ENCODE results near the gene AHCYL2. TPM values are rescaled to one million over a fixed set of nuclear protein-coding genes. Genes with fewer than 3 reads are reported as not detected.

Gene AHCYL2
- total RNA-seq, 4 donors from 2014 or later, result 33.5 to 61.2 (median 41.7) TPM

DNA sequence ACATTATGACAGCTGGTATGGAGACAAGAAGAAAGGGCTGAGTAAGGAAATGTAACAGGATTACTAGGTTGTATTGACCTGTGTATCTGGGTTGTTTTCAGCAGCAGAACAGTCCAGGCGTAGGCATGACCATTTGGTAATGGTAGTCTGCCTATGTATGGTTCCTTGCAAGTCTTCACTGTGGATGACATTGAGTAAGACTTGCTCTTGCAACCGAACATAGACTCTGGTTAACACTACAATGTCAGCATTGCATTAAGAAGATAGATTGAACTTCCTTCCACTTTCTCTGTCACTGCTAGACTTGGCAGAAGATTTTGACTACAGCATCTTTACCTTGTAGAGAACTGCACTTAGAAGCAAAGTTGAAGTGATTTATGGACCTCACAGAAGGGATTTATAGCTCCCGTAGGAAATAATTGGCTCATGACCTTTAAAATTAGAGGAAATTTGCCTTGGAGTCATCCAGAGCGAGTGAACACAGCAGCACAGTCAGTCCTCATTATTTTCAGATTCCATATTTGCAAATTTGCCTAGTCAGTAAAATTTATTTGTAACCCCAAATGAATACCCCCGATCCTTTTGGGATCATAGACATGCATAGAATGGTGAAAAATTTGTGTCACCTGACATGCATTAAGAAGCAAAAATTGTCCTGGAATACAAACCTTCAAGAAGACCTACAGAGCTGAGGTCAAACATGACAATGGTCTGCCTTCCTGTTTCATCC is 129.8 kb downstream of the AHCYL2 start:
- no peaks in the 10 kb centered on the region for H3K9me3 ChIP-seq
- H3K4me1 ChIP-seq, result no peaks in the 10 kb centered on the region
- H3K4me3 ChIP-seq, result no peak overlapping the region
- no peak for DNase-seq (ENCODE audit: low spot score in 2 of 2)
- 71% methylated on average over 5 of the region's 5 CpGs for WGBS
- no peak for TF ChIP-seq POLR2A (IDR thresholded peaks at IDR 0.05)
- TF ChIP-seq, protein P1, sequence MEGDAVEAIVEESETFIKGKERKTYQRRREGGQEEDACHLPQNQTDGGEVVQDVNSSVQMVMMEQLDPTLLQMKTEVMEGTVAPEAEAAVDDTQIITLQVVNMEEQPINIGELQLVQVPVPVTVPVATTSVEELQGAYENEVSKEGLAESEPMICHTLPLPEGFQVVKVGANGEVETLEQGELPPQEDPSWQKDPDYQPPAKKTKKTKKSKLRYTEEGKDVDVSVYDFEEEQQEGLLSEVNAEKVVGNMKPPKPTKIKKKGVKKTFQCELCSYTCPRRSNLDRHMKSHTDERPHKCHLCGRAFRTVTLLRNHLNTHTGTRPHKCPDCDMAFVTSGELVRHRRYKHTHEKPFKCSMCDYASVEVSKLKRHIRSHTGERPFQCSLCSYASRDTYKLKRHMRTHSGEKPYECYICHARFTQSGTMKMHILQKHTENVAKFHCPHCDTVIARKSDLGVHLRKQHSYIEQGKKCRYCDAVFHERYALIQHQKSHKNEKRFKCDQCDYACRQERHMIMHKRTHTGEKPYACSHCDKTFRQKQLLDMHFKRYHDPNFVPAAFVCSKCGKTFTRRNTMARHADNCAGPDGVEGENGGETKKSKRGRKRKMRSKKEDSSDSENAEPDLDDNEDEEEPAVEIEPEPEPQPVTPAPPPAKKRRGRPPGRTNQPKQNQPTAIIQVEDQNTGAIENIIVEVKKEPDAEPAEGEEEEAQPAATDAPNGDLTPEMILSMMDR (IDR thresholded peaks at IDR 0.05), result no peak
- H3K27me3 ChIP-seq, result no peaks in the 10 kb centered on the region
- H3K27ac ChIP-seq, result no peak overlapping the region
- no peaks in the 10 kb centered on the region for H3K36me3 ChIP-seq

GRCh38 chr7:129356176-129356575 is 131.3 kb downstream of the AHCYL2 start:
- no peaks in the 10 kb centered on the region for H3K36me3 ChIP-seq
- TF ChIP-seq EP300 (IDR thresholded peaks at IDR 0.05) (no peak), POLR2A (IDR thresholded peaks at IDR 0.05) (no peak), POLR2AphosphoS5 (IDR thresholded peaks at IDR 0.05) (no peak)
- TF ChIP-seq, protein P1 (IDR thresholded peaks at IDR 0.05), result no peak
- DNase-seq (ENCODE audit: low spot score in 2 of 2), result no peak
- H3K4me3 ChIP-seq, result no peak overlapping the region
- H3K27me3 ChIP-seq, result no peaks in the 10 kb centered on the region
- no peaks in the 10 kb centered on the region for H3K4me1 ChIP-seq
- H3K27ac ChIP-seq, result no peak overlapping the region
- H3K9me3 ChIP-seq, result no peaks in the 10 kb centered on the region

DNA sequence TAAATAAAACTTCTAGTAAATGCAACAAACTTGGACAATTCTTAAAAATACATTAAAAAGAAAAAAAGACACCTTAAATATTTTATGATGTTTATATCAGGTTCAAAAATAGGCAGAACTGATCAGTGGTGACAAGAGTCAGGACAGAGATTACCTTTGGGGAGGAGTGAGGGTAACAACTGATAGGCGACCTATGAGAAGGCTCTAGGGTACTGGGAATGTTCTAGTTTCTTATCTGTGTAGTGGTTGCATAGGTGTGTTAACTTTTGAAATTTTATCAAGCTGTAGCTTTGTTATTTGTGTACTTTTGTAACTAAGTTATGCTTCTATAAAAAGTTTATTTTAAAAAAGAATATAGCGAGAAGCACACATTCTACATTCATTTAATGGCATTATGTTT is 134.3 kb downstream of the AHCYL2 start:
- no peak for DNase-seq (ENCODE audit: low spot score in 2 of 2)
- H3K4me1 ChIP-seq, result no peaks in the 10 kb centered on the region
- H3K27ac ChIP-seq, result no peak overlapping the region
- 92% methylated on average over 2 of the region's 2 CpGs for WGBS
- H3K4me3 ChIP-seq, result no peak overlapping the region
- H3K27me3 ChIP-seq, result no peaks in the 10 kb centered on the region
- H3K9me3 ChIP-seq, result no peaks in the 10 kb centered on the region
- no peak for TF ChIP-seq EP300 (IDR thresholded peaks at IDR 0.05)
- TF ChIP-seq POLR2A (IDR thresholded peaks at IDR 0.05), result no peak
- TF ChIP-seq POLR2AphosphoS5 (IDR thresholded peaks at IDR 0.05), result no peak
- TF ChIP-seq, protein P1 (IDR thresholded peaks at IDR 0.05), result no peak
- no peaks in the 10 kb centered on the region for H3K36me3 ChIP-seq

GRCh38 chr7:129359638-129360037 is 134.8 kb downstream of the AHCYL2 start:
- no peak overlapping the region for H3K4me3 ChIP-seq
- TF ChIP-seq POLR2A (IDR thresholded peaks at IDR 0.05) (no peak), POLR2AphosphoS5 (IDR thresholded peaks at IDR 0.05) (no peak), EP300 (IDR thresholded peaks at IDR 0.05) (no peak)
- TF ChIP-seq, protein P1 (IDR thresholded peaks at IDR 0.05), result no peak
- H3K27ac ChIP-seq, result no peak overlapping the region
- no peaks in the 10 kb centered on the region for H3K27me3 ChIP-seq
- H3K4me1 ChIP-seq, result no peaks in the 10 kb centered on the region
- no peaks in the 10 kb centered on the region for H3K9me3 ChIP-seq
- no peak for DNase-seq (ENCODE audit: low spot score in 2 of 2)
- 88% methylated on average over 1 of the region's 1 CpG for WGBS
- no peaks in the 10 kb centered on the region for H3K36me3 ChIP-seq

DNA sequence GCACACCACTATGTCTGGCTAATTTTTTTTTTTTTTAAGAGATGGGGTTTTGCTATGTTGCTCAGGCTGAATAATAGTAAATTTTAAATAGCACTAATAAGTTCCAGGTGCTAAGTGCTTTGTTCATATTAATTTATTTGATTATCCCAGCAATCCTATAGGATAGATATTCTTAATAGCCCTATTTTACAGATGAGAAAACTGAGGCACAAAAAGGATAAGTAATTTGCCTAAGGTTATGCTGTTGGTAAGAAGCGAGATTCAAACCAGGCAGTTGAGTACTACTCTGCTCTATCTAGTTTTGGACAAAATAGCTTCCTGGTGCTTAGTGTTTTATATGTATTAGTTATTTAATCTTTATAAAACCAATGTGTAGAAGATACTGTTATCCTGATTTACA is 136.9 kb downstream of the AHCYL2 start:
- no peaks in the 10 kb centered on the region for H3K27me3 ChIP-seq
- no peaks in the 10 kb centered on the region for H3K36me3 ChIP-seq
- no peak overlapping the region for H3K4me3 ChIP-seq
- no peaks in the 10 kb centered on the region for H3K9me3 ChIP-seq
- H3K27ac ChIP-seq, result no peak overlapping the region
- no peak for DNase-seq (ENCODE audit: low spot score in 2 of 2)
- WGBS, result 100% methylated on average over 1 of the region's 1 CpG
- TF ChIP-seq POLR2A (IDR thresholded peaks at IDR 0.05), result no peak
- no peak for TF ChIP-seq EP300 (IDR thresholded peaks at IDR 0.05)
- TF ChIP-seq, protein P1 (IDR thresholded peaks at IDR 0.05), result no peak
- no peak for TF ChIP-seq POLR2AphosphoS5 (IDR thresholded peaks at IDR 0.05)
- H3K4me1 ChIP-seq, result no peaks in the 10 kb centered on the region
